Stimulated activated naive CD8-positive, alpha-beta T cell treated with anti-CD3 and anti-CD28 coated beads, Interleukin-15, Interleukin-2, amounts not matched to agents 100 U/mL and 50 U/mL, for 24 hours (primary cell): ENCODE data around the gene CYP4X1.
"Not testable (repeated sequence)": the region's sequence is repeated elsewhere in the genome, so short reads cannot be mapped to it uniquely, and the experiment has no call there.

Experiments used
- ATAC-seq: fragments of 150-1000 bp; cut with Tn5 transposase; one replicate; pipeline ENCODE4 v1.10.0; 2021
- DNase-seq: peaks from one replicate; pipeline ENCODE4 v3.0.0; 2021

CYP4X1 gene

GRCh38 chr1:47069509-47069908 is 46.0 kb downstream of the CYP4X1 start:
- not testable (repeated sequence) for DNase-seq

DNA sequence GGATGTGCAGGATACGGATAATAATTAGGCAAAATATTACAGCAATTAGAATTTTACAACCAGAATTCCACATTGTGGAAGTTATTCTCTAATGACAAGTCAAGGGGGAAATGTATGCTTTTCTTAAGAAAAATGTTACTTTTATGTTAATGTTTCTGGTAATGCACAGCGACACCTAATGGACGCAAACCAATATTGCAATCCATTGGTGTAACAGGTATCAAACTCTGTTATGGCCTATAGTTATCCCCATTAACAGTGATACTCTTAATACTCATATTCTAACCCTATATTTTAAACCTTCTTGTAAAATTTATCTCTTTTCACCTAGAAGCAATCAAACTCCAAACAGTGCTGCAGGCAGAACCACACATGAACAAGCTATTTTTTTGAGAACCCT is 65.9 kb downstream of the CYP4X1 start:
- ATAC-seq, result not testable (repeated sequence)
- peak; percentile 33 for DNase-seq

More at GRCh38 chr1:47069509-47069908, 46.0 kb downstream of the CYP4X1 start:
- ATAC-seq, result not testable (repeated sequence)

DNA sequence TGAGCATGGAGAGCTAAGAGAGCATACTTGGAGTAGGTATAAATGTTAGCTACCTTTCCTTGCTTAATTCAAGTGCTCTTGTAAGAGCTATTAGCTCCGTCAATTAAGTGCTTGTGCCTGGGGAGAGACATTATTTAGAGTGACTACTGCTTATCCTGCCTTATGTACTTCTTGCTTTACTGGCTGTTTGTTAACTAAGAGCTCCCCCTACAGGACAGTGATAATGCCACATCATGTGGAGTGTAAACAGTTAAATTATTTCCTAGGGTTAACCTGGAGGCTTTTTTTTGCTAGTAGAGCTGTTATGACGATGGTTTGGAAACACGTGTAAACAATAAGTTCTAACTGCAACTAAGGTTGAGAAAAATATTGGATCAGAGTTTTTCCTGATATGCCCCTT is 68.0 kb downstream of the CYP4X1 start:
- not testable (repeated sequence) for DNase-seq, ATAC-seq
